GM19468 (cell line): Measurements from ENCODE around the gene RRAGA.
"Not testable (repeated sequence)": the region's sequence is repeated elsewhere in the genome, so short reads cannot be mapped to it uniquely, and the experiment has no call there.

ENCODE experiments used
- ATAC-seq: cut with Tn5 transposase; IDR thresholded peaks from one replicate; pipeline ENCODE4 v1.9.1; 2021; ENCODE audit warnings: mild to moderate bottlenecking, moderate library complexity, moderate number of reproducible peaks; ENCODE audit not compliant: unreplicated experiment; ENCODE audit errors: extremely low read depth

The RRAGA gene, protein sequence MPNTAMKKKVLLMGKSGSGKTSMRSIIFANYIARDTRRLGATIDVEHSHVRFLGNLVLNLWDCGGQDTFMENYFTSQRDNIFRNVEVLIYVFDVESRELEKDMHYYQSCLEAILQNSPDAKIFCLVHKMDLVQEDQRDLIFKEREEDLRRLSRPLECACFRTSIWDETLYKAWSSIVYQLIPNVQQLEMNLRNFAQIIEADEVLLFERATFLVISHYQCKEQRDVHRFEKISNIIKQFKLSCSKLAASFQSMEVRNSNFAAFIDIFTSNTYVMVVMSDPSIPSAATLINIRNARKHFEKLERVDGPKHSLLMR

GRCh38 chr9:19048966-19049916 is at the start of gene RRAGA:
RRAGA (plus strand) TSS chr9:19049427; CDS start chr9:19049660, 233 bp downstream.
- ATAC-seq, result peak; percentile 88

DNA sequence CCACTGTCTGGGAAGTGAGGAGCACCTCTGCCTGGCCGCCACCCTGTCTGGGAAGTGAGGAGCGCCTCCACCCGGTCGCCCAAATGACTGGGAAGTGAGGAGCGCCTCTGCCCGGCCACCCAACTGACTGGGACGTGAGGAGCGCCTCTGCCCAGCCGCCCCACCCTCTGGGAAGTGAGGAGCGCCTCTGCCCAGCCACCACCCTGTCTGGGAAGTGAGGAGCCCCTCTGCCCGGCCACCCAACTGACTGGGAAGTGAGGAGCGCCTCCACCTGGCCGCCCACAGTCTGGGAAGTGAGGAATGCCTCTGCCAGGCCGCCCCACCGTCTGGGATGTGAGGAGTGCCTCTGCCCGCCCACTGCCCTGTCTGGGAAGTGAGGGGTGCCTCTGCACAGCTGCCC is 49.1 kb upstream of the RRAGA start:
- no peak for ATAC-seq

GRCh38 chr9:19009391-19009965 is 39.7 kb upstream of the RRAGA start:
- ATAC-seq, result no peak

DNA sequence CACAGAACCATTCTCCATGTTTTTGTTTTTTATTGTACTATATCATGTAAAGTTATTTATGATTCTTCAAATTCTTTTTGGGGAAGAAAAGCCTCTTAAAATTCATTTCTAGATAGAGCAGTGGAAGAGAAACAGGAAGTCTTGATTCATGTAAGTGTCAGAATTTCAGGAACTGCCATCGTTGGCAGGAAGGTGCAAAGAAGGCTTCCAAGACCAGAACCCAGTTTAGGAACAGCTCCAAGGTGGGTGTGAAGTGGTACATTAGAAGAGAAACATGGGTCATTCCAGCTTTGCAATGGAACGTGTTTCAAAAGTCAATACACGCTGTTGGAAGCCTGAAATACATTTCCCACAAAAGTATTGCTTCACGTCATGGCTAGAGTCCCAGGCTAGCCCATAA is 31.0 kb upstream of the RRAGA start:
- ATAC-seq, result no peak

DNA sequence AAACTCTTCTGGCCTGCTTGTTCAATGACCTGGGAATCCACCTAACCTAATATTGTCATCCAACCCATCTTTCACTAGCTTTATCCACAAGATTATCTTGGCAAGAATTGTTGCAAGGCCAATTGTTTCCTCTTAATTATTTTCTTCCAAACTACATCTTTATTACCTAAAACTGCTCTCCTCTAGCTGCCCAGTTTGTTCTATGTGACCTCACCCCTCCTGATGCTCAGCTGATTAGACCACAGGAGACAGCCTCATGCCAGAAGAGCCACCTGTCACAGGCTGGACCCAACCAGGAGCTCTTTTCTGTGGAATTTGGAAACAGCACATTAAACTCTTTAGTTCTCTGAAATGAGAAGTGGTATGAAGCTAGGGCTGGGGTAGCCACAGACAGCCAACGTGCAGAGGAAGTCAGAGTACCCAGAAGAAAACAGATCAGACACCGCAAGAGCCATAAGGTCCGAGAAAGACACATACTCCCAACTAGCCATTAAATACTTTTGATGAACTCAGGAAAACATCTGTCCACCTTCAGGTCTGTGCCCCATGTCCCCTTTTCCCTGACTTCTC is 28.3 kb upstream of the RRAGA start:
- ATAC-seq, result no peak

- not testable (repeated sequence) for ATAC-seq
Measured at GRCh38 chr9:19021649-19022048, 27.6 kb upstream of the RRAGA start.

- no peak for ATAC-seq
Measured at GRCh38 chr9:19022206-19022605, 27.0 kb upstream of the RRAGA start.

- ATAC-seq, result no peak
Measured at GRCh38 chr9:19023078-19023477, 26.1 kb upstream of the RRAGA start.

DNA sequence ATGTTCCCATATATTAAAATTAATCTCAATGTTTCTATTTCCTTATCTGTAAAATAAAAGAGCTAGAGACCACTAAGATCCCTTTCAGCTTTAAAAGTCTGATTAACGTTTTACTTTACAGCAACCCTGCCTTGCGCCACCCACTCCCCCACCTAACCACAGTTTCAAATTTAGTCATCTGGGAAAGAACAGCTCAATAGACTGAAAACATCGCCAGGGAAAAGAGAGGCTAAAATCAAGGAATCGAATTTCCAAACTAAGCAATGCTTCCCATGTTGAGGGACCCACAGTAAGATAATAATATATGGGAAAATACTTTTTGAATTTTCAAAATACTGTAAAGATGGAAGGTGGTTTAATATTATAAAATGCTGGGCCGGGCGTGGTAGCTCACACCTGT is 22.9 kb upstream of the RRAGA start:
- no peak for ATAC-seq

- ATAC-seq, result no peak
Measured at GRCh38 chr9:19027825-19028224, 21.4 kb upstream of the RRAGA start.

DNA sequence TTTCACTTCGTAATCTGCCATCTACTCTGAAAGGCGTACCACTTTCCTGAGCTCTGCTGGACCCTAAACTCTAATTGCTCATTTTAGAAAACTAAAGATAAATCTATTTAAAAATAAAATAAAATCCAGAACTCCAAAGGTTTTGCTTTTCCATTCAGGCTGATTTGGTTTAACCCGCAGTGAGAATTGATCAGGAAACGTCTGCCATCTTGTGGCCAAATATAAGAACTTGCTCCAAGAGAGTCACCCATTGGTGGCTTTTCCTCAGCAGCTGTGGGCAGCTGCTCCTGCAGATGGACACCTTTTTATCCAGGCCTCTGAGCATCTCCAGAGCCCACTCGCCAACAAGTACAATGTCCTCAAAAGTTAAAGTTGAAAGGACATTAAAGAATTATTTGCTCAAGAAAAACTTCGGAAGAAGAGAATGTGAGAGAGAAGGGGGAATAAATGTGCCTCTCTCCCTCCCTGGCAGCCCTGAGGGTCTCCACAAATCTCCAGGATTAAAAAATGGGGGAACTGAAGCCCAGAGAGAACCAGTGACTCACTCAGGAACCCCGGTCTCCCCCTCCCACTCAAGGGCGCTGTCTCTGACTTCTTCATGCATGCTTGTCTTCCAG is 20.3 kb upstream of the RRAGA start:
- peak; percentile 57 for ATAC-seq

DNA sequence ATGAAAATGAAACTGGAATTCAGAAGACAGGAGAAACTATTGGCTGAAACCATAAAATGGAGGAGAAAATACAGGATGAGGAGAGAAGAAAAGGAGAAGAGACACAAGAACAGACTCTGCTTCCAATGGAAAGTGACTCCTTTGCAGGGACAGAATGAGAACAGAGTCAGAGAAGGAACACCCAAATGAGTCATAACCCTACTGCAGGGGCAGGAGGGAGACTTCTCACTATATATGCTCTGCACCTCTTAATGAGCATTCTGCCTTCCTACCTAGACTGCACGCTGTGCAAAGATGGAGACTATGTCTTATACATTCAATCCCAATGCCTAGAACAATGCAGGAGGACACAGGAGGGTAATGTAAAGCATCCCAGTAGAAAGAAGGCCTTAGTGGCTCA is 18.3 kb upstream of the RRAGA start:
- ATAC-seq, result no peak

- ATAC-seq, result no peak
Measured at GRCh38 chr9:19032406-19032805, 16.8 kb upstream of the RRAGA start.

DNA sequence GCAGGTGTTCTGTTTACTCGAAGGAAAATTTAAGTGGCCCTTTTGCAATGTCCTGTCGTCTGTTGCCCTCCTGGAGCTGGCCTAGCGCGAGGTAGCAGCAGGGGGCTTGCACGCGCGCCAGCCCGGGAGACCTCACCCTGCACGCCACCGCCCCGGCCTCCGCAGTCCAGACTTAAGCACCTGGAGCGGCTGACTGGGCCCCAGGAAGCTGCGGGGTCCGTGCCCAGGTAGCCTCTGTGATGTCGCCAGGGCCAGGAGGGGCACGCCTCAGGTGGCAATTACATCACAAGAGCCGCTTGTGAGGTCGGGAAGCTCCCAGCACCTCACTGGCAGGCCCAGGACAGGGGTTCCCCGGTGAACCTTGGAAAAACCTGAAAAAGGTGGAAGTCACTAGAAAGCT is 16.2 kb upstream of the RRAGA start, which contains the start of gene SAXO1:
TSS of gene SAXO1 (minus strand) at position 195 of the 400 bp plus-strand sequence. CDS start 301 bp downstream, outside the sequence.
- ATAC-seq, result no peak

- no peak for ATAC-seq
Measured at GRCh38 chr9:19036611-19037010, 12.6 kb upstream of the RRAGA start.

DNA sequence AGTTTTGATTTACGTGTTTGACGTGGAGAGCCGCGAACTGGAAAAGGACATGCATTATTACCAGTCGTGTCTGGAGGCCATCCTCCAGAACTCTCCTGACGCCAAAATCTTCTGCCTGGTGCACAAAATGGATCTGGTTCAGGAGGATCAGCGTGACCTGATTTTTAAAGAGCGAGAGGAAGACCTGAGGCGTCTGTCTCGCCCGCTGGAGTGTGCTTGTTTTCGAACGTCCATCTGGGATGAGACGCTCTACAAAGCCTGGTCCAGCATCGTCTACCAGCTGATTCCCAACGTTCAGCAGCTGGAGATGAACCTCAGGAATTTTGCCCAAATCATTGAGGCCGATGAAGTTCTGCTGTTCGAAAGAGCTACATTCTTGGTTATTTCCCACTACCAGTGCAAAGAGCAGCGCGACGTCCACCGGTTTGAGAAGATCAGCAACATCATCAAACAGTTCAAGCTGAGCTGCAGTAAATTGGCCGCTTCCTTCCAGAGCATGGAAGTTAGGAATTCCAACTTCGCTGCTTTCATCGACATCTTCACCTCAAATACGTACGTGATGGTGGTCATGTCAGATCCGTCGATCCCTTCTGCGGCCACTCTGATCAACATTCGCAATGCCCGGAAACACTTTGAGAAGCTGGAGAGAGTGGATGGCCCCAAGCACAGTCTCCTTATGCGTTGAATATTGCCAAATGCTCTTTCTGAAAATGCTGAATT is 850 bp downstream of the RRAGA start:
- no peak for ATAC-seq

DNA sequence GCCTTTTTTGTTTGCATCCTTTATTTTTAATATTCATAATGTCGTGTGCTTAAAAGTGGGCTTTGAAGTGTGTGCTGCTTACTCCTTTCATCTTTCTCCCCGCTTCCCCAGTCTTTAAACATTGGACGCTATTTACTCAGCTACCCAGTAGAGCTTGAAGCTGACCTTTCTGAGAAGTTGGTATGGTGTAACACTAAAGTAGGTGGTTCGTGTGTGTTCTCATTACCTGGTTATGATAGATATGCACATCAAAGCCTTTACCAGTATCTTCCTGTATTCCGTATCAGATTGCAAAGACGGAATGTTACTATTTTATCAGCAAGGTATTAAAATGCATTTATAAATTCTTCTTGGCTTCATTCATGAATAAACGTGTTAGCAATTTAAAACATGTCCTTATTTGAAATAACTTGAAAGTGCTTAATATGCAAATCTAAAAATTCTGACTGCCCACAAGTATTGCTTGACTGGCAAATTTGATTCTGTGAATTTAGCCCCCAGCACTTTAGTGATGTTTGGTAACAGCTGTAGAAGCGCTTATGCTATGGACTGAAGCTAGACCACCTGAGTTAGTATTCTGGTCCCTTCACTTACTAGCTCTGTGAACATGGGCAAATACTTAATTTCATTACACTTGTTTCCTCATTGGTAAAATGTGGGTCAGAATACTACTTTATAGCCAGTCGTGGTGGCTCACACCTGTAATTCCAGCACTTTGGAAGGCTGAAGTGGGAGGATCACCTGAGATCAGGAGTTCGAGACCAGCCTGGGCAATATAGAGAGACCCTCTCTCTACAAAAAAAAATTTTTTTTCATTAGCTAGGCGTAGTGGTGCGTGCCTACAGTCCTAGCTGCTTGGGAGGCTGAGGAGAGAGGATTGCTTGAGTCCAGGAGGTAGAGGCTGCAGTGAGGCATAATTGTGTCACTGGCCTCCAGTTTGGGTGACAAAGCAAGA is 1.7 kb downstream of the RRAGA start:
- ATAC-seq, result no peak

GRCh38 chr9:19057033-19057432 is 7.8 kb downstream of the RRAGA start:
- ATAC-seq, result no peak
